Sigmoid colon (tissue), 4 donors: ENCODE data around the gene TBC1D1.

Experiments
- EP300 ChIP-seq, 4 donors: sonication (generic); formaldehyde crosslinking; IDR thresholded peaks; one replicate each; pipeline ENCODE4 v1.6.1; 2017; ENCODE audit warnings: antibody characterized with exemption in 4 of 4
- POLR2A ChIP-seq, 2 donors: fragments of 450-650 bp; IDR thresholded peaks; one replicate each; pipeline ENCODE4 v1.6.1; 2016; ENCODE audit warnings: antibody characterized with exemption in 2 of 2, mild to moderate bottlenecking in 2 of 2, moderate library complexity in 2 of 2
- POLR2AphosphoS5 ChIP-seq, 4 donors: sonication (generic); formaldehyde crosslinking; IDR thresholded peaks; one replicate each; pipeline ENCODE4 v1.6.1; 2017; ENCODE audit warnings: antibody characterized with exemption in 4 of 4
- TF ChIP-seq, protein P1 (sequence below), 4 experiments: fragments of 450-650 bp in 3 of 4; fragments of 200-600 bp in 1 of 4; IDR thresholded peaks; one replicate each; pipeline ENCODE4 v1.5.1; 2016 to 2019; ENCODE audit warnings: antibody characterized with exemption in 4 of 4, mild to moderate bottlenecking in 3 of 4, moderate library complexity in 2 of 4

DNA sequence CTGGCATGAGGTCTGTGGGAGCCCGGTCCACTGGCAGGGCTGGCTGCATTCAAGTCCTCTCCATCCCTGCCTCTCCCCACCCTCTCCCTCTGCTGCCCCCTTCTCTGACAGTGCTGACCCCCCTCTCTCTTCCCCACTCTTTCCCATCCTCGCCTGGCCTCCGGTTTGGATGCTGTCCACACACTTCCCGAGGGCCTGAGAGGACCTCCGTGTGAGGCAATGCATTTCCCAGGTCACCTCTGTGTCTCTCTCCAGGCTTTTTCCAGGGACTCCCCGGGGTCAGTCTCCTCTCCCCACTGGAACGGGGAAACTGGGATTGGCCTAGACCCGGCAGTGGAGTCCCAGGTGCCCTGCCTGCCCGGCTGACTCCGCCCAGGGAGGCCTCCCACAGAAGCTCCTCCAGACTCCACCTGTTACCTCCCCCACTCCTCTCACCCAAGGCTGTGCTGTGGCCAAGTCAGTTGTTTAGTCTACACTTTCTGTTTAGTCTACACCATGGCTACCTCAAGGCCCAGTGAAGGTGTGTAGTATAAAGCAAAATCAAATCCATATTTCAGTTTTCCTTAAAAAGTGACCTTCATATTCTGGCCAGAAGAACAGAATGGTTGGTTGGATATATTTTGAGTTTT is 216.1 kb downstream of the TBC1D1 start:
- TF ChIP-seq, protein P1, sequence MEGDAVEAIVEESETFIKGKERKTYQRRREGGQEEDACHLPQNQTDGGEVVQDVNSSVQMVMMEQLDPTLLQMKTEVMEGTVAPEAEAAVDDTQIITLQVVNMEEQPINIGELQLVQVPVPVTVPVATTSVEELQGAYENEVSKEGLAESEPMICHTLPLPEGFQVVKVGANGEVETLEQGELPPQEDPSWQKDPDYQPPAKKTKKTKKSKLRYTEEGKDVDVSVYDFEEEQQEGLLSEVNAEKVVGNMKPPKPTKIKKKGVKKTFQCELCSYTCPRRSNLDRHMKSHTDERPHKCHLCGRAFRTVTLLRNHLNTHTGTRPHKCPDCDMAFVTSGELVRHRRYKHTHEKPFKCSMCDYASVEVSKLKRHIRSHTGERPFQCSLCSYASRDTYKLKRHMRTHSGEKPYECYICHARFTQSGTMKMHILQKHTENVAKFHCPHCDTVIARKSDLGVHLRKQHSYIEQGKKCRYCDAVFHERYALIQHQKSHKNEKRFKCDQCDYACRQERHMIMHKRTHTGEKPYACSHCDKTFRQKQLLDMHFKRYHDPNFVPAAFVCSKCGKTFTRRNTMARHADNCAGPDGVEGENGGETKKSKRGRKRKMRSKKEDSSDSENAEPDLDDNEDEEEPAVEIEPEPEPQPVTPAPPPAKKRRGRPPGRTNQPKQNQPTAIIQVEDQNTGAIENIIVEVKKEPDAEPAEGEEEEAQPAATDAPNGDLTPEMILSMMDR (IDR thresholded peaks at IDR 0.05) = no peak
- TF ChIP-seq POLR2A (IDR thresholded peaks at IDR 0.05) = no peak
- no peak for TF ChIP-seq POLR2AphosphoS5 (IDR thresholded peaks at IDR 0.05)
- TF ChIP-seq EP300 (IDR thresholded peaks at IDR 0.05) = no peak
